Ecto neural progenitor cell (in vitro differentiated cells): Measurements from ENCODE around the gene ZBTB43.
"Not testable (repeated sequence)": the region's sequence is repeated elsewhere in the genome, so short reads cannot be mapped to it uniquely, and the experiment has no call there.

Experiments used
- DNase-seq: peaks from one replicate; pipeline ENCODE4 v3.0.0-alpha.2; 2018; ENCODE audit warnings: low spot score

Gene ZBTB43

DNA sequence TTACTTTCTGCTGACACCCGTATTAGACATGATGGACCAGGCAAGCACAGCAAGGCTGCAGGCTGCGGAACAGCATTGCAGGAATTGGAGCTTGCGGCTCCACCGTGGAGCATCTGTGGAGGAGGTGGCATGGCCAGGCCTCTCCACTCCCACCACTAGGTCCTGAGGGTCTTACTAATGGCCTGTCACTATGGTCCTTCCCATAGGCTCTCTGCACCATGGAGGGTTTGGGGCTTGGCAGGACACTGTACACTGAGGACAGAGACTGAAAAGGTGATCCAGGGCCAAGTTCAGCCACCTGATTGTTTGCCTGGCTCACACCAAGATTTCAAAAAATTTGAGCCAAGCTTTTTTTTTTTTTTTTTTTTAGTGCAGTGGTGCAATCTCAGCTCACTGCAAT lies 14.3 kb upstream of the ZBTB43 start:
- DNase-seq, result no peak

- DNase-seq, result no peak
Measured at GRCh38 chr9:126791406-126792230, 13.2 kb upstream of the ZBTB43 start.

GRCh38 chr9:126793686-126794417 lies 11.0 kb upstream of the ZBTB43 start:
- no peak for DNase-seq

- DNase-seq, result no peak
Measured at GRCh38 chr9:126794441-126794840, 10.4 kb upstream of the ZBTB43 start.

GRCh38 chr9:126796758-126797157 lies 8.1 kb upstream of the ZBTB43 start:
- no peak for DNase-seq

DNA sequence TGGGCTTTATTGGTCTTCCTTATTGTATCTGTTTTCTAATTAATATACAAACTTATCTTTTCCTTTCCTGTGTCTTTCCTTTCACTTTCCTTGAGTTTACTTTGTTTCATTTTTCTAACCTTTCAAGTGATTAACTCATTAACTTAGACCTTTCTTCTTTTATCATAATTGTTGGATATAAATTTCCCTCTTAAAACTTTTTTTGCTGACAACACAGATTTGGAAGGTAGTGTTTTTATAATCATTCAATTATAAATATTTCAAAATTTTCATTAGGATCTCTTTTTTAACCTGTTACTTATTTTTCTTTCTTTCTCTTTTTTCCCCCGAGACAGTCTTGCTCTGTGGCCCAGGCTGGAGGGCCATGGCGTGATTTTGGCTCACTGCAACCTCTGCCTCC lies 6.9 kb upstream of the ZBTB43 start:
- DNase-seq, result no peak

- DNase-seq, result no peak
Measured at GRCh38 chr9:126799034-126799433, 5.8 kb upstream of the ZBTB43 start.

DNA sequence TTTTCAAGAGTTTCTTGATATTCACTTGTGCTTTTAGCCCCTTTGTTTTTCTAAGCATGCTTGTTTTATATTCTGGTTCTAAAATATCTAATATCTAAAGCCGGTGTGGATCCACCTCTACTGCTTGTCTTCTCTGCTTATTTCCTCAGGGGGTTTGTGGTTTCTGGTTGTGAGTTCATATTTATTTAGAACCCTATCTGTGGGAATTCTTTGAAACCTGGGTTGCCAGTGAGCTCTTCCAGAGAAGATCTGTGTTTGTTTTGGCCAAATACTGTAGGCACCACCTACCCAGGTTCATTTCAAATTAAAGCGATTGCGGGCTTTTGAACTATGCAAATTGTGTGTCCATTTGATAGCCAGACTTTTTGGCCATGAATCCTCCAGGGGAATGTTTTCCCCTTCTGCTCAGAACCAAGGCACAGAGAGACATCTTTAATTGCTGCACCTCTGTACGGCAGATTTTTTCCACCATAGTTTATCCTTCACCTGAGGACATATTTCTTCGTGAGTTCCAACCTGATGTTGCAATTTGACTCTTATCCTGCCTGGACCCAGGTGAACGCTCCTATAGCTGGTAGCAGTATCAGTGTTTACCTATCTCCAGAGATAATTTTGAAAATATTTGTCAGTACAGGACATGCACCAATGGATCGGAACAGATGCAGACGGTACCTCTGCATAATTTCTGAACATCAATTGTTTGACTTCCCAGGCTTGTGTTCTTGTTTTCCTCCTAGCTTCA lies 2.4 kb upstream of the ZBTB43 start:
- DNase-seq, result no peak

- no peak for DNase-seq
Measured at GRCh38 chr9:126804198-126804695, 593 bp upstream of the ZBTB43 start.

GRCh38 chr9:126805554-126806262 lies 868 bp downstream of the ZBTB43 start:
- no peak for DNase-seq

DNA sequence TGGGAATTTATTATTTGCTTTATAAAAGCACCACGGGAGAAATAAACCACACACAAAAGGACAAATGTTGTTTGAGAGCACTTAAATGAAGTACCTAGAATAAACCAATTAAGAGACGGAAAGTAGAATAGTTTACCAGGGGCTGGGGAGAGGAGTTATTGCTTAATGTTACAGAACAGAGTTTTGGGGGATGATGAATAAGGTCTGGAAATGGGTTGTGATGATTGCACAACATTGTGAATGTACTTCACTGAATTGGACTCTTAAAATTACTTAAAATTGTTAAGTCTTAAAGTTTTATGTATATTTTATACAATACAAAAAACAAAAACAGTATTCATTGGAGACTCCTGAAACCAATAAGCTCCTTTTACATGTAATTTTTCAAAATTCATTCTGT lies 1.5 kb downstream of the ZBTB43 start:
- DNase-seq, result no peak

DNA sequence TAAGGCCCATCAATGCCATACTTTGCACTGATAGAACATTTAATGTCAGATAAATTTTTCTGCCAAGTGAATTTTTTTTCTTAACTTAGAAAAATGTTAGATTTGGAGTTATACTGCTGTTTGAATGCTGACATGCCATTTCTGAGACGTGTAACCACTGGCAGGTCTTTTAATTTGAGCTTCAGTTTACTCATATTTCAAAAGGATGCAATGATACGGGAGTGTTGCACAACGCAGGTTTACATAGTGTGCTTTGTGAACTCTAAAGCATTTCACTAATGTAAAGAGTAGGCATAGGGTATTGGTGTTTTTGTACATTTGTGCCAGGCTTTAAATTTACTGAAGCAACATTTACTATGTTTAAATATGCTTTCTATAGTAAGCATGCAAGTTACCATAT lies 4.2 kb downstream of the ZBTB43 start:
- no peak for DNase-seq

- not testable (repeated sequence) for DNase-seq
Measured at GRCh38 chr9:126810221-126810620, 5.4 kb downstream of the ZBTB43 start.

DNA sequence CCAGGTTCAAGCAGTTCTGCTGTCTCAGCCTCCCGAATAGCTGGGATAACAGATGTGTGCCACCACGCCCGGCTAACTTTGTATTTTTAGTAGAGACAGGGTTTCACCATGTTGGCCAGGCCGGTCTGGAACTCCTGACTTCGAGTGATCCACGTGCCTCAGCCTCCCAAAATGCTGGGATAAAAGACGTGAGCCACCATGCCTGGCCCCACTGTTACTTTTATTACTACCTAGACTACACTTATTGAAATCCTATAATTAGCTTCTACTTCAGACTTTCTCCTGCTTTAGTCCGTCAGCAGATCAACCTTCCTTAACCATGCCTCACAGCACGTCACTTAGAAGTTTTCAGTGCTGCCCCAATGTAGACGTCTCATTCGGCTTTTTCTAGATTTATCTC lies 8.2 kb downstream of the ZBTB43 start:
- DNase-seq, result no peak

GRCh38 chr9:126814091-126814490 lies 9.3 kb downstream of the ZBTB43 start:
- no peak for DNase-seq

DNA sequence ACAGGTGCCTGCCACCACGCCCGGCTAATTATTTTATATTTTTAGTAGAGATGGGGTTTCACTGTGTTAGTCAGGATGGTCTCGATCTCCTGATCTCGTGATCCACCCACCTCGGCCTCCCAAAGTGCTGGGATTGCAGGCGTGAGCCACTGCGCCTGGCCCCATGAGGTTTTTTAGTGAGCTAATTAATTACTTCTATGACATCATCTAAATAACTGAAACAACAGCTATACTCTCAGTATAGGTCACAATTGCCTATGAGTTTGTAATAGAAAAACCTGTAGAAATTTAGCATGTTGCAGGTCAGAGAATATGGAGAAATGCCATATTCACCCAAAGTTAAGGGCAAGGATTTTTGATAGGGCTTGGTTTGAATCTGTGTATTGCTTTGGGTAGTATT lies 12.8 kb downstream of the ZBTB43 start:
- not testable (repeated sequence) for DNase-seq

- DNase-seq, result no peak
Measured at GRCh38 chr9:126818482-126818881, 13.6 kb downstream of the ZBTB43 start.

DNA sequence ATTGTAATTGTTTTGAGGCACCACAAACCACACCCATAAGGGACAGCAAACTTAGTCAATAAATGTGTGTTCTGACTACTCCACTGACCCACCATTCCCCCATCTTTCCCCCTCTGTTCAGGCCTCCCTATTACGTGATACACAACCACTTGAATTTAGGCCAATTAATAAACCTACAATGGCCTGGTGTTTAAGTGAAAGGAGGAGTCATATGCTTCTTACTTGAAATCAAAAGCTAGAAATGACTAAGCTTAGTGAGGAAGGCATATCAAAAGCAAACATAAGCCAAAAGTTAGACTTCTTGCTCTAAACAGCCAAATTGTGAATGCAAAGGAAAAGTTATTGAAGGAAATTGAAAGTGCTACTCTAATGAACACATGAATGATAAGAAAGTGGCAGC lies 14.6 kb downstream of the ZBTB43 start:
- DNase-seq, result no peak

DNA sequence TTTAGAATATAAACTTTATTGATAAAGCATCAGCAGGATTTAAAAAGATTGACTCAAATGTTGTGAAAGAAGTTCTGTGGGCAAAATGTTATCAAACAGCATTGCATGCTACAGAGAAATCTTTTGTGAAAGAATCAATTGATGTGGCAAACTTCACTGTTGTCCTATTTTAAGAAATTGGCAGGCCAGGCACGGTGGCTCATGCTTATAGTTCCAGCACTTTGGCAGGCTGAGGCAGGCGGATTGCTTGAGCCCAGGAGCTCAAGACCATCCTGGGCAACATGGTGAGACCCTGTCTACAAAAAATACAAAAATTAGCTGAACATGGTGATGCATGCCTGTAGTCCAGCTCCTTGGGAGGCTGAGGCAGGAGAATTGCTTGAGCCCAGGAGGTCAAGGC lies 17.4 kb downstream of the ZBTB43 start:
- DNase-seq, result no peak

- DNase-seq, result no peak
Measured at GRCh38 chr9:126822873-126823272, 18.0 kb downstream of the ZBTB43 start.

- not testable (repeated sequence) for DNase-seq
Measured at GRCh38 chr9:126824052-126824451, 19.2 kb downstream of the ZBTB43 start.

GRCh38 chr9:126827227-126827626 lies 22.4 kb downstream of the ZBTB43 start:
- DNase-seq, result no peak
